ENCODE results near the gene P2RX4.

The P2RX4 gene

DNA sequence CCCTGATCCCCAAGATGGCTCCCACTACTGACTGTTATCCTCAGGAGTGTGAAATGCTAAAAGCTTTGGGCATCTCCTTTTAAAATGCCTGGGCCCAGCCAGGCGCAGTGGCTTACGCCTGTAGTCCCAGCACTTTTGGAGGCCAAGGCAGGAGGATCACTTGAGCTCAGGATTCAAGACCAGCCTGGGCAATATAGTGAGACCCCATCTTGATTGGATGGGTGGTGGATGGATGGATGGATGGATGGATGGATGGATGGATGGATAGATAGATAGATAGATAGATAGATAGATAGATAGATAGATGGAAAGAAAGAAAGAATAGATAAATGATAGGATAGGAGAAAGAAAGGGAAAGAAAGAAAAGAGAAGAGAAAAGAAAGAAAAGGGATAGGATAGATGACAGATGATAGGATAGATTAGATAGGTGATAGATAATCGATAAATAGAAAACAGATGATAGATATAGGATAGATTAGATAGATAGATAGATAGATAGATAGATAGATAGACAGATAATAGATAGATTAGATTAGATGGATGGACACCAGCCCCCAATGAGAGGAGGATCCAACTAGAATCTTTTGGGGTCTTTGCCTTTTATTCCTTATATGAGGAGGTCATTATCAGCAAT, 9.5 kb downstream of the P2RX4 start:
- Histone ChIP-seq H3K9me3 (ENCODE audit: insufficient read depth, low read length) (no peaks in the 10 kb centered on the region), H3F3A (ENCODE audit: insufficient read depth) (no peaks in the 10 kb centered on the region), H3K4me2 (ENCODE audit: low read depth, low read length, poor library complexity, severe bottlenecking) (no peak overlapping the region), H3K4me3 (ENCODE audit: insufficient read depth, low read length, poor library complexity, severe bottlenecking) (no peak overlapping the region), H2AFZ (ENCODE audit: low read depth, low read length, severe bottlenecking) (no peak overlapping the region), H3K27me3 (ENCODE audit: low read length) (no peaks in the 10 kb centered on the region), H3K27ac (ENCODE audit: low read depth, low read length) (no peak overlapping the region), H3K9me2 (replicated peaks; ENCODE audit: insufficient read depth, low read length) (no peaks in the 10 kb centered on the region), H3K36me3 (ENCODE audit: low read length) (no peaks in the 10 kb centered on the region), H3K79me2 (ENCODE audit: insufficient read depth, low read length) (no peaks in the 10 kb centered on the region), H4K20me1 (ENCODE audit: low read depth, low read length) (no peaks in the 10 kb centered on the region), H3K9ac (ENCODE audit: low read length) (no peak overlapping the region)
- TF ChIP-seq, protein P1, sequence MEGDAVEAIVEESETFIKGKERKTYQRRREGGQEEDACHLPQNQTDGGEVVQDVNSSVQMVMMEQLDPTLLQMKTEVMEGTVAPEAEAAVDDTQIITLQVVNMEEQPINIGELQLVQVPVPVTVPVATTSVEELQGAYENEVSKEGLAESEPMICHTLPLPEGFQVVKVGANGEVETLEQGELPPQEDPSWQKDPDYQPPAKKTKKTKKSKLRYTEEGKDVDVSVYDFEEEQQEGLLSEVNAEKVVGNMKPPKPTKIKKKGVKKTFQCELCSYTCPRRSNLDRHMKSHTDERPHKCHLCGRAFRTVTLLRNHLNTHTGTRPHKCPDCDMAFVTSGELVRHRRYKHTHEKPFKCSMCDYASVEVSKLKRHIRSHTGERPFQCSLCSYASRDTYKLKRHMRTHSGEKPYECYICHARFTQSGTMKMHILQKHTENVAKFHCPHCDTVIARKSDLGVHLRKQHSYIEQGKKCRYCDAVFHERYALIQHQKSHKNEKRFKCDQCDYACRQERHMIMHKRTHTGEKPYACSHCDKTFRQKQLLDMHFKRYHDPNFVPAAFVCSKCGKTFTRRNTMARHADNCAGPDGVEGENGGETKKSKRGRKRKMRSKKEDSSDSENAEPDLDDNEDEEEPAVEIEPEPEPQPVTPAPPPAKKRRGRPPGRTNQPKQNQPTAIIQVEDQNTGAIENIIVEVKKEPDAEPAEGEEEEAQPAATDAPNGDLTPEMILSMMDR (IDR thresholded peaks at IDR 0.05; ENCODE audit: insufficient read depth, low read length, poor library complexity, severe bottlenecking), result no peak
- no peak for TF ChIP-seq EZH2phosphoT487 (conservative IDR thresholded peaks at IDR 0.05; ENCODE audit: low read length)

DNA sequence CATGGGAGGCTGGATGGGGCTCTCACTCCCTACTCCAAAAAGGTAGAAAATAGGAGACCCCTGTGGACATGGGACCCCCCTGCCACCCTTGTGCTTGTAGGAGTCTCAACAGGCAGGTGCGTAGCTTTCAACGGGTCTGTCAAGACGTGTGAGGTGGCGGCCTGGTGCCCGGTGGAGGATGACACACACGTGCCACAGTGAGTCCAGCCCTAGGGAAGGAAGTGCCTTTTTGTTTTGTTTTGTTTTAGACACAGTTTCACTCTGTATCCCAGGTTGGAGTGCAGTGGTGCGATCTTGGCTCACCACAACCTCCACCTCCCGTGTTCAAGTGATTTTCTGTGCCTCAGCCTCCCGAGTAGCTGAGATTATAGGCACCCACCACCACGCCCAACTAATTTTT, 12.9 kb downstream of the P2RX4 start:
- H3K9me2 ChIP-seq (replicated peaks; ENCODE audit: insufficient read depth, low read length), result no peaks in the 10 kb centered on the region
- H4K20me1 ChIP-seq (ENCODE audit: low read depth, low read length), result no peaks in the 10 kb centered on the region
- H3K27ac ChIP-seq (ENCODE audit: low read depth, low read length), result no peak overlapping the region
- no peaks in the 10 kb centered on the region for H3K36me3 ChIP-seq (ENCODE audit: low read length)
- H3K27me3 ChIP-seq (ENCODE audit: low read length), result no peaks in the 10 kb centered on the region
- H3K9ac ChIP-seq (ENCODE audit: low read length), result no peak overlapping the region
- no peaks in the 10 kb centered on the region for H3K9me3 ChIP-seq (ENCODE audit: insufficient read depth, low read length)
- no peak overlapping the region for H2AFZ ChIP-seq (ENCODE audit: low read depth, low read length, severe bottlenecking)
- H3K79me2 ChIP-seq (ENCODE audit: insufficient read depth, low read length), result no peaks in the 10 kb centered on the region
- H3K4me3 ChIP-seq (ENCODE audit: insufficient read depth, low read length, poor library complexity, severe bottlenecking), result no peak overlapping the region
- H3K4me2 ChIP-seq (ENCODE audit: low read depth, low read length, poor library complexity, severe bottlenecking), result no peak overlapping the region
- no peak for TF ChIP-seq EZH2phosphoT487 (conservative IDR thresholded peaks at IDR 0.05; ENCODE audit: low read length)
- TF ChIP-seq, protein P1 (IDR thresholded peaks at IDR 0.05; ENCODE audit: insufficient read depth, low read length, poor library complexity, severe bottlenecking), result no peak
- H3F3A ChIP-seq (ENCODE audit: insufficient read depth), result no peaks in the 10 kb centered on the region

DNA sequence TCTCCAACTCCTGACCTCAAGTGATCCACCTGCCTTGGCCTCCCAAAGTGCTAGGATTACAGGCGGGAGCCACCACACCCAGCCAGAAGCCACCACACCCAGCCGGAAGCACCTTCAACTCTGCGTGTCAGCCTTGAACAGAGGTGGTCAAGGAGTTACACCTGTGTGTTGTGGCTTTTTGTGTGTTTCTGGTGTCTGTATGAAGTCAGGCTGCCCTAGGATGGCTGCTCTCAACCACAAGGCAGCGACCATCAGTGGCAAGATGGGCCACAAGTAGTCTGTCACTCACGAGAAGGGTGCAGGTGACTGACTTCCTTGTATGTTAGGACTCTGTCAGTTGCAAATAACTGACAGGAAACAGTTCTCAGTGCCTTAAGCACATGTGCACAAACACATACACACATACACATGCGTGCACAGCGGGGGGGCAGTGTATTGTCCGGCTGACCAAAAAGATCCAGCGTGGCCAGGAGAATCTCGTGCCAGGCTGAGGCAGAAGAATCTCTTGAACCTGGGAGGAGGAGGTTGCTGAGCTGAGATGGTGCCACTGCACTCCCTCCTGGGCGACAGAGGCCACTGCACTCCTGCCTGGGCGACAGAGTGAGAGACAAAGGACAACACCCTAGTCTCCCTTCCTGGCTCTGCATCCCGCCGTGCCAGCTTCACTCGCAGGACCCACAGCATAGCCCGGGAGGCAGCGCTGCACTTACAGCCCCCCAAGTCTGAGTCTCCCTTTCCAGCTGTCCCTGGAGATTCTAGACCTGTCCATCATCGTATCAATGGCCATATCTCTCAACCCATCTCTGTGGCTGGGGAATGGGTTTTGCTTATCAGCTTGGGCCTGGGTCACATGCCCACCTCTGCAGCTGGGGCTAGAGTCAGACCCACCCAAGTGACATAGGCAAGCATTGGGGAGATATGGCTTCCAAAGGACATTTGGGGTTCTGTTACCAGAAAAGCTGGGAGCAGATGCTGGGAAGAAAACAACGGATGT, 13.7 kb downstream of the P2RX4 start:
- H3K4me3 ChIP-seq (ENCODE audit: insufficient read depth, low read length, poor library complexity, severe bottlenecking), result no peak overlapping the region
- no peak overlapping the region for H3K9ac ChIP-seq (ENCODE audit: low read length)
- H3K4me2 ChIP-seq (ENCODE audit: low read depth, low read length, poor library complexity, severe bottlenecking), result no peak overlapping the region
- no peak overlapping the region for H3K27ac ChIP-seq (ENCODE audit: low read depth, low read length)
- TF ChIP-seq EZH2phosphoT487 (conservative IDR thresholded peaks at IDR 0.05; ENCODE audit: low read length), result no peak
- TF ChIP-seq, protein P1 (IDR thresholded peaks at IDR 0.05; ENCODE audit: insufficient read depth, low read length, poor library complexity, severe bottlenecking), result no peak
- no peaks in the 10 kb centered on the region for H3F3A ChIP-seq (ENCODE audit: insufficient read depth)
- H2AFZ ChIP-seq (ENCODE audit: low read depth, low read length, severe bottlenecking), result no peak overlapping the region
- no peaks in the 10 kb centered on the region for H3K9me2 ChIP-seq (replicated peaks; ENCODE audit: insufficient read depth, low read length)
- no peaks in the 10 kb centered on the region for H3K79me2 ChIP-seq (ENCODE audit: insufficient read depth, low read length)
- H3K9me3 ChIP-seq (ENCODE audit: insufficient read depth, low read length), result no peaks in the 10 kb centered on the region
- no peaks in the 10 kb centered on the region for H3K36me3 ChIP-seq (ENCODE audit: low read length)
- H3K27me3 ChIP-seq (ENCODE audit: low read length), result no peaks in the 10 kb centered on the region
- no peaks in the 10 kb centered on the region for H4K20me1 ChIP-seq (ENCODE audit: low read depth, low read length)
